GM12801 (cell line): ENCODE measurements around the gene UEVLD.

Experiments used
- TF ChIP-seq, protein P1 (sequence below): IDR thresholded peaks from one replicate; pipeline ENCODE4 v1.5.1; 2011; ENCODE audit warnings: control low read depth; ENCODE audit not compliant: insufficient read length; ENCODE audit errors: extremely low read depth

UEVLD gene

DNA sequence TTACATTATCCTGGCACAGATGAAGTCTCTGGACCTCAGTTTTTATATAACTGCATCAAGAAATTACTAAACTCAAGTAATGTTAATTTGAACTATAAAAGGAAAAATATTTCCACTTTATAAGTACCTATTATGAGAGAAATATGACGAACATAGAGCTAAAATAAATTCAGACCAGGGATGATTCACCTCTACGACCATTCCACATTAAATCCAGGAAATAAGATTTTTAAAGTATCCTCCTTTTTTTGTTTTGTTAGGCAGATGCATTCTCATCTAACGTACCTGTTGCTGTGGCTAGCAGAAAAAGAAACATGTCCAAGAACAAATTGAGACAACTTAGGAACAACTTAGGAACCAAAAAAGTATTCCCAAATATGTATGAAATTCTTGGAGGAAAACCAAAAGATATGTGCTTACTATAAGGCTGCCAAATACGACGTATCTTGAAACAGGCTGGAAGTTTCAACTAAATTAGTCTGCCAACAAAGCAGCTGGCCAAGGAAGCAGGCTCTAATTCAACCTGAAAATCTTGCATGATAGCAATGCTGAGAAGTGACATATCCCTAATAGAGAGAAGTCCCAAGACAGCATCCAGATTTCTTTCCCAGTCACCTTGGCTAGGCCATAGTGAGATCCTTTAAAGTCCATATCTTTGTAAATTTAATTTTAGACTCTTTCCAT is 29.9 kb upstream of the UEVLD start:
- TF ChIP-seq, protein P1, sequence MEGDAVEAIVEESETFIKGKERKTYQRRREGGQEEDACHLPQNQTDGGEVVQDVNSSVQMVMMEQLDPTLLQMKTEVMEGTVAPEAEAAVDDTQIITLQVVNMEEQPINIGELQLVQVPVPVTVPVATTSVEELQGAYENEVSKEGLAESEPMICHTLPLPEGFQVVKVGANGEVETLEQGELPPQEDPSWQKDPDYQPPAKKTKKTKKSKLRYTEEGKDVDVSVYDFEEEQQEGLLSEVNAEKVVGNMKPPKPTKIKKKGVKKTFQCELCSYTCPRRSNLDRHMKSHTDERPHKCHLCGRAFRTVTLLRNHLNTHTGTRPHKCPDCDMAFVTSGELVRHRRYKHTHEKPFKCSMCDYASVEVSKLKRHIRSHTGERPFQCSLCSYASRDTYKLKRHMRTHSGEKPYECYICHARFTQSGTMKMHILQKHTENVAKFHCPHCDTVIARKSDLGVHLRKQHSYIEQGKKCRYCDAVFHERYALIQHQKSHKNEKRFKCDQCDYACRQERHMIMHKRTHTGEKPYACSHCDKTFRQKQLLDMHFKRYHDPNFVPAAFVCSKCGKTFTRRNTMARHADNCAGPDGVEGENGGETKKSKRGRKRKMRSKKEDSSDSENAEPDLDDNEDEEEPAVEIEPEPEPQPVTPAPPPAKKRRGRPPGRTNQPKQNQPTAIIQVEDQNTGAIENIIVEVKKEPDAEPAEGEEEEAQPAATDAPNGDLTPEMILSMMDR, result no peak

- TF ChIP-seq, protein P1, result no peak
Measured at GRCh38 chr11:18617688-18618341, 29.3 kb upstream of the UEVLD start.

DNA sequence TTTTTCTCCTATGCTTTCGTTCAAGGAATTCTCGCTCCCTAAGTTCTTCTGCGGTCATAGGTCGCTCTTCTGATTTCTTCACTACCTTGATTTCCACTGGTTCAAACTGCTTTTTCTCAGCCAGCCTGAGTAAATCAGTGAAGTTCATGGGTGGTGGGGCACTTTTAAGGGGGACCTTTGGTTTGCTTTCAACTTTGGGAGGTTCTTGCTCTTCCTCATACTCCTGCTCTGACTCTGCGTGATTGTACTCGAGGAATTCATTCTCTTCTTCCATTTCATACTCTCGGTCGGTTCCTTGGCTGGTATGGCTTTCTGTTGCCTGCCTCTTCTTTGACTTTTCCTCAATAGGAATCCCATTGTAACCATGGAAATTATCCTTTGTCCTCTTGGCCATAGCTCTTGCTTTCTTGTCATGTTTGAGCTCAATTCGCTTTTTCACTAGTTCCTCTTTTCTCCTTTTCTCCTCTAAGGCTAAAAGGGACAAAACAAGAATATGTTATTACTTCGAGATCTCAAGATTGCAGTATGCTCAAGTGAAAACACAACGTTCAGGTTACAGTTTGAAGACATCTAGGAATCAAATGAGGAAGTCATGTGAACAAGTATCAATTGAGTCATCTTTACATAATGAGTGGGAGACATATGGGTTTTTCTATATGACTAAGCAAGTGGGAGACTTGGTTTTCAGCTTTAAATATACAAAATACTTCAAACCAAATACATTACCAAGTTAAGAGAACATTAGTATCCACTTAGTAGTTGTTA is 27.3 kb upstream of the UEVLD start:
- TF ChIP-seq, protein P1, result no peak

- TF ChIP-seq, protein P1, result no peak
Measured at GRCh38 chr11:18614667-18615066, 26.1 kb upstream of the UEVLD start.

GRCh38 chr11:18612394-18612793 is 23.9 kb upstream of the UEVLD start:
- TF ChIP-seq, protein P1, result no peak

DNA sequence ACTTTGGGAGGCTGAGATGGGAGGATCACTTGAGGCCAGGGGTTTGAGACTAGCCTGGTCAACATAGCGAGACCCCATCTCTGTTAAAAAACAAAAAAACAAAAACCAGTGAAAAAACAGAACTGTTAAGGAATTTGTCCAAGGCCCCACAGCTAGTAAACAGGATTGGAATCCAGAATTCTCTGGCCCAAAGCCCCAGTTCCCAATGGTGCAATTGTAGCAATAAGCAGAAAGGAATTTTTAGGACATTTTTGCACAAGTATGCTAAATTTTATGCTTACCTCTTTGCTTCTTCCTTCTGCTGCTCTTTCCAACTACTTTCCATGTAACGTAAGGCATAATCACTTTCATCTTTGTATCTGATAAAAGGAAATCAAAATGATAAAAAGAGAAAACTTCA is 22.7 kb upstream of the UEVLD start:
- TF ChIP-seq, protein P1, result no peak

- TF ChIP-seq, protein P1, result no peak
Measured at GRCh38 chr11:18608376-18608775, 19.8 kb upstream of the UEVLD start.
